GM12874 (cell line): ENCODE measurements around the gene CIRBP.

Experiments used
- CTCF ChIP-seq: IDR thresholded peaks from 2 replicates; pipeline ENCODE4 v1.5.1; 2011; ENCODE audit warnings: low read depth, mild to moderate bottlenecking, control low read depth, low read length, moderate library complexity; ENCODE audit not compliant: insufficient read depth

The CIRBP gene

GRCh38 chr19:1254081-1254527 is 15.0 kb upstream of the CIRBP start:
- TF ChIP-seq CTCF: no peak

- no peak for TF ChIP-seq CTCF
These were observed 14.5 kb upstream of the CIRBP start for GRCh38 chr19:1254530-1255185.

- TF ChIP-seq CTCF: no peak
These were observed 13.7 kb upstream of the CIRBP start for GRCh38 chr19:1255186-1256161.

- no peak for TF ChIP-seq CTCF
These were observed 12.3 kb upstream of the CIRBP start for GRCh38 chr19:1256646-1257474.

GRCh38 chr19:1257475-1258162 is 11.5 kb upstream of the CIRBP start:
- no peak for TF ChIP-seq CTCF

- no peak for TF ChIP-seq CTCF
These were observed 11.0 kb upstream of the CIRBP start for GRCh38 chr19:1258163-1258492.
